GM10847 (cell line): ENCODE measurements around the gene CRYBG1.

Source experiments
- POLR2A ChIP-seq: IDR thresholded peaks from 2 replicates; pipeline ENCODE4 v1.6.1; 2011; ENCODE audit not compliant: insufficient read length; ENCODE audit errors: extremely low read depth

Gene CRYBG1

DNA sequence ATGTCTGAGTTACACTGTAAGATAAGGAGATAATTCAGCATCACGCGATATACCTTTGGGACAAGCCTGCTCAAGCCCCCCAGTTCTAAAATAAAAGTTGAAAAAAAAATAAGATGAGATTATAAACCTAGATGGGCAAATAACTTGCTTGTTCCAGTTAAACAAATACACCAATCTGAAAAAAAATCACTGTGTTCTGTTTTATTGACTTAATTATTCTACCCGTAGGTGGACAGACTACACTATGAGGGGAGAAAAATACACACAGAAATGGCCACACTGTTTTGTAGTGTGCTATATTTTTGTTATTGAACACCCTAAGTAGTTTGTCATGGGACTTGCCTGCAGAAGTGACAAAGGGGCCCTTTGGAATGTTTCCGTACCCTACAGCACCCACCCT is 70.9 kb downstream of the CRYBG1 start:
- TF ChIP-seq POLR2A = no peak

DNA sequence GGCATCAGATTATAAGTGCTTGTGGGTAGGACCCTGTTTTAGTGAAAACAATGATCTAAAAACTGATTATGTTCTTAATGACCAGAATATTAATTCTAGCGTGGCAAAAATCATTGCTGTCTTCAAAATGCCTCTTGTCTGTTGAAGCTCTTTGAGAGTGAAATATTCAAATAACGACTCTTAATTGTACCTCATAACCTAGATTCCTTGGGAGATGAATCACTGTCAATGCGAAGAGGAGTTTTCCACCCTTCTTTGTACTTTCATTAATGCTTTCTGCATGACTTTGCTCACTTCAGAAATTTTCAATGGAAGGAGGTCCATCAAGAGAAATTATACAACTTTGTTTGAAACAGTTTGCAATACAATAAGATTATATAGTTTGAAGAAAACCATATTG is 71.5 kb downstream of the CRYBG1 start:
- TF ChIP-seq POLR2A = no peak

DNA sequence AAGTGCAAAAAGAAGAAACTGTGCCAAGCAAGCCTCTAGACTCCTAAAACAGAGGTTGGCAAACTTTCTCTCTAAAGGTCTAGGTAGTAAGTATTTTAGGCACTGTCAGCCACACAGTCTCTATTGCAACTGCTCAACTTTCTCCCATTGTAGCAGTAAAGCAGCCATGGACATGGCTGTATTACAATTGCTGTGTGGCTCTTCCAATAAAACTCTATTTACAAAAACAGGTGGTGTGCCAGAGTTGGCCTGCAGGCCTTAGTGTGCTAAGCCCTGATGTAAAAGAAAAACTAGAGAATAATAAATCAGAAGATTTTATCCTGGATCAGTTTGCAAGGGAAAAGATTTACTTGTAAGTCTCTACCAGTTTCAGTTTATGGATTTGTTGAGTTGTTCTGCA is 74.0 kb downstream of the CRYBG1 start:
- no peak for TF ChIP-seq POLR2A

DNA sequence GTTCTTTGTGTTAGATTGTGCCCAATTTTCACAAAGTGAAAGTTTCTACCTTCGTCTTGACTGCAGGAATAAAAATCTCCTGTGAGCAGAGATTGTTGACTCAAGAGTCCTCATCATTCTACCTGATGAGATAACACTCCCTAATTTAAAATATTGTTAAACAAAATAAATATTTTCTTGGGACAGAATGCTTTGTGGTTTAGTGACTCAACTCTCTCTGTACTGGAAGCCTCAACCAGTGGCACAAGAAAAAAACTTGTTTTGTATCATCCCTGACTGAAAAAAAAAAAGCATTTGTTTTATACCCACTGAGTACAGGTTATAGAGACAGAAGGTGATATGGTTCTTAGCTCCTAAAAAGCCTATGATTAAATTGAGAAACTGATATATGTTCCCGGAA is 78.9 kb downstream of the CRYBG1 start:
- TF ChIP-seq POLR2A = no peak

DNA sequence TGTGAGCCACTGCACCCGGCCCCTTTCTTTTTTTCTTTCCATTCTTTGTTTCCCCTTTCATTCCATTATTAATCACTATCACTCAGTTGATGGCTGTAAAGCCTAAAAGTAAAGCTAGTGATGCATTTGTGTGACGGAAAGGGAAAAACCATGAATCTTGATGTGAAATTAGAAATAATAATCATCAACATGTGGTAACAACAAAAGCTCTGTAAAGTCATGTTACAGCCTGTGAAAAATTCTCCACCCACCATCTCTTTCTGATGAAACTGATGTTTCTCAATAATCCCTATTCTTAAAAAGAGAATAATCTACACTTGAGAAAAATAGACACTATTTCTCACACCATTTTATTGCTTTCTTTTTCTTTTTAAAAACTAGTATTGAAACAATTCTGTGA is 80.0 kb downstream of the CRYBG1 start:
- TF ChIP-seq POLR2A = no peak

DNA sequence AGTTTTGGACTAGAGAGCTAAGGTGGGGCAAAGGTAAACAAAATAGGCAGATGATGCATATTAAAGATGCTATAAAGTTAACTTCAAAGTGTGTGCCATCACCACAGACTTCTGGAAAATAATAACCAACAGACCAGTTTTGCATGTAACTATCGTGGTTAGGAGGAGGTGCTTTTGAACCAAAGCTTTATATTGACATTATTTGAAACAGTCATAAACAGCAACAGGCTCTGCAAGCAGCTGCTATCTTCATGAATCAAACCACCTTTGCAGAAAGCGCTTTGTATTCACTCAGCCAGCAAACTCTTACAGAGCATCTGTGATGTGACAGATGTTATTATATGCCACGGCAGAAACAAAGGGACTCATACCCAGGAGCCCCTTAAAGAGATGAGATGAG is 81.9 kb downstream of the CRYBG1 start:
- no peak for TF ChIP-seq POLR2A

DNA sequence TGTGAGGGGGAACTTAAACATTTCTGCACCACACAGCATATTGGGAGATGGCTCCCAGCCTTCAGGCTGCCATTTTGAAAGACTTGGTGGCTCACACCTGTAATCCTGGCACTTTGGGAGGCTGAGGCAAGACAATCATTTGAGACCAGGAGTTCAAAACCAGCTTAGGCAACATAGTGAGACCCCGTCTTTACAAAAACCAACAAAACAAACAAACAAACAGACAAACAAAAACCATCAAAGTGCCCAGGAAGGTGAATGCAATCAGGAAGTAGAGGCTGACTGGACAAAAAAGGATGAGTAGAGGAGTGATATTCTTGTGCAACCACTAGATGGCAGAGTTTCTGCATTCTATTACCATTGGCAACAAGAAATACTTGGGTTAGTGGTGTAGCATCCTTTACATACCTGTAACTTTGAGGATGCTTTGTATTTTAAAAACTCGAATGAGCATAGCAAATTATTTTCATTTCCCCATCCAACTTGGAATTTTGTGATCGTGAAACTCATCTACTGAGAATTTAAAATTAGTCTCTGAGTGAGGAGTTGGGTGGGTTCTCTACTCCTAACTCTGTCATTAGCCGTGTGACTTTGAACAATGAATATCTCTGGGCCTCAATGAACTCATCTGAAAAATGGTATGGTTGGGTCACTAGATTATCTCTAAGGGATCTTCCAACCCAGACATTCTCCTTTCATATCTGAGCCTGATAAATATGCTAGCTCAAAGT is 84.4 kb downstream of the CRYBG1 start:
- TF ChIP-seq POLR2A = no peak

DNA sequence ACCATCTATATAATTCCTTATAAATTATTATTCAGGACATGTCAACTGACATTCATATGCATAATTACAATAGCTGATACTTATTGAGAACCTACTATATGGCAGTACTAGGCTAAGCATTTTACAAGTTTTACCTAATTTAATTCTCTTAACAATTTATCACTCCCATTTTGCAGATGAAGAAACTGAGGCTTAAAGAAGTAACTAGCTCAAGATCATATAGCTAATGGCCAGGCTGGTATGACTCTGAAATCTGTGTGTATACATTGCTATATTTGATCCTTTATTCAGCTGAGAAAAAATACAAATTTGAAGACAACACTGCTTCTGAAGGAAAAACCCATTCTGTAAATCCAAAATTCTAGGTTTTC is 85.0 kb downstream of the CRYBG1 start:
- TF ChIP-seq POLR2A = no peak

DNA sequence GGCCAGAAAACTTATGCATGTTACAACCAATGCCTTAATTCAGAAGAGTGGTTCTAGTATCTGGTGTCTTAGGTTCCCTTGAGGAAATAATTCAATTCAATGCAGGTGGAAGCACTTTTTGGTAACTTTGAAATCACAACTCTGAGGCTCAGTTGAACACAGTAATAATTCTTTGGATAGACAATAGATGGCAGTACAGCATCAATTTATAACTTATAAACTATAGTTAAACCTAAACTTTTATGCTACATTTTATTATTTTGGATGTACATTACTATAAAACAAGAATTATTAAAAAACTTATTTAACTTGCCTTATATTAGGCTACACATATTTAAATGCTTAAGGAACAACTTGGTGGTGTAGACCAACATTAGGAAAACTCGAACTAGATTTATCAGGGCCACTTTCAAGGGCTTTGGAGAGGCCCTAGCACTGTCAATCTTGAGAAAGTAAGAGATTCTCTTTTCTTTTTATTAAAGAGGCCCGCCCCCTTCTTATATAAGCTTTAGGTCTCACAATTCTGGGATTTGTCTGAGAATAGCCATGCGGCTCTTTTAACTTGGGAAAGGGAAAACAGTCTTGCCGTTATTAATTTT is 85.9 kb downstream of the CRYBG1 start:
- no peak for TF ChIP-seq POLR2A

DNA sequence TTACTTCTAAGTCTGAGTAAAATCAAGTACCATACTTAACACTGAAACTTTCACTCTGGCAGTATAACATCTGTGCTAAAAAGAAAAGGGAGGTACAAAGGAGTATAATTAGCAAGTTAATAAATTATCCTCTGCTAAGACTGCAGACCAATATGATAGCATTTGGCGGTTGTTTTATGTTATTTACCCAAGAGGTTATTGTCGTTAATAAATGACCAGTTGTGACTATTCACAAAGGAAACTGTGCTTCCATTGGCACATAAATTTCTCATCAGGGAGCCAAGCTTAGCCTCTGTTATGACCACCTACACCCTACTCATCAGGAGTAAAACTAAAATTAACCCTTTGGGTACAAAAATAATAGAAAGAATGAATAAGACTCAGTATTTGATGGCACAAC is 86.5 kb downstream of the CRYBG1 start:
- no peak for TF ChIP-seq POLR2A

DNA sequence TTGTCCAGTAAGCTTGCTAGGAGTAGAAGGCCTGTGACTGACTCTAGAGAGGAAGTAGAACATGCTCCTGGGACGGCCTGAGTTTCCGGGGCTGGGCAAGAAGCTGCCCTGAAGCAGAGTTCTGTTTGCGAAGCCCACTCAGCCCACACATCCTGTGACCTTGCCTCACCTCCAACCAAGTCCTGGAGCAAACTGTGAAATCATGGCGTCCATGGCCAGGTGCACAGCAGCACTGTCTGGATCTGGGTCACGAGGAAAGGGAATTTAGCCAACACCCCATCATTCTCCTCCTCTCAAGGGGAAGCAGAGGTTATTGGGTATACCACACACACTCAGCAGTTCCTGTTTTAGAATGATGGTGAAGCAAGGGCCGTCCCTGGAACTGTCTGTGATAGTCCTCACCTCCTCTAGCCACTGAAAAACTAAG is 87.5 kb downstream of the CRYBG1 start:
- TF ChIP-seq POLR2A = no peak

DNA sequence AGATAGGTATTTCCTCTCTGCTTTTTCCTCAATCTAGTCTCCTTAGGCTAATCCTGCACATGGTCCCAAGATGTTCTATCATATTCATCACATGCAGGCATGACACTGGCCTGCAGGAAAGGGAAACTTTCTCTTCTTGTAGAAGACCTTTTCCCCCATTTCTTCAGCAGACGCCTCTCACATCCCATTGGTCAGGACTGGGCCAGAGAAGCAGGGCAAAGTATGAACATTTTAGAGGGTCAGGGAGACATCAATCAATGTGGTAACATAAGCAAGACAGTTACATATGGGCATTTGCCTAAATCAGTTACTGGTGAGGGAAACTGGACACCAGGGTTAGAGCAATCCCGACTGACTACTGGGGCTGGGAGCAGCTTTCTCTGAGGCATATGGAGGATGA is 90.1 kb downstream of the CRYBG1 start:
- no peak for TF ChIP-seq POLR2A

DNA sequence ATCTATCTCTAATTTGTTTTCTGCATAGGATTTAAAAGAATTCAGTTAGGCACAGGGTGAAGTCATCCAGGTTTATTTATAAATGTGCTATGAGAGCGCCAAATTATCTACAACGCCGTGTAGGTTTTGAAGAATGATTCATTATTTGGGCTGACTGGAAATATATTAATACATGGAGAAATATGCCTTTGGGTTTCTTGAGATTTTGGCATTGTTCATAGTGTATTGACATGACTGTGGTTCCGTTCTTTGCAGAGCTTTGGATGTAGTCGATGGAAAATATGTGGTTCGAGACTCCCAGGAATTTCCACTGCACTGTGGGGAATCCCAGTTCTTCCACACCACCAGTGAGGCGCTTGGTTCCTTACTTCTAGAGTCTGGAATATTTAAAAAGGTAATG is 90.9 kb downstream of the CRYBG1 start:
- TF ChIP-seq POLR2A = no peak

DNA sequence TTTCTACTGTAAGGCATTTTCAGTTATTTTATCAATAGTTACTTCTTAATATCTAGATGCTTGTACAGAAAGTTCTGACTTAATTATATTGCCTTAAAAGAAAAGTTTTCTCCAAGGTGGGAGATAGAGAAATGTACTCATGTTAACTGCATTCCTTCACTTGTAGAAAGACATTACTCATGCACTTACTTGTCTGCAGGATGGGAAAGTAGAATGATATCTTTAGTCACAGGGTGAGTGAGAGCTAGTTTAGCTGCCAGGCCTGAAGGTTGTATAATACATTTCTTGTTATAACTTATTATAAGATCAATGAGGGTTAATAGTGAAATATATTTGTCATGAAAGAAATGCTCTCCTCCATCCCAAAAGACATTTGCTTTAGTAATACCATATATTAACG is 92.1 kb downstream of the CRYBG1 start:
- no peak for TF ChIP-seq POLR2A

DNA sequence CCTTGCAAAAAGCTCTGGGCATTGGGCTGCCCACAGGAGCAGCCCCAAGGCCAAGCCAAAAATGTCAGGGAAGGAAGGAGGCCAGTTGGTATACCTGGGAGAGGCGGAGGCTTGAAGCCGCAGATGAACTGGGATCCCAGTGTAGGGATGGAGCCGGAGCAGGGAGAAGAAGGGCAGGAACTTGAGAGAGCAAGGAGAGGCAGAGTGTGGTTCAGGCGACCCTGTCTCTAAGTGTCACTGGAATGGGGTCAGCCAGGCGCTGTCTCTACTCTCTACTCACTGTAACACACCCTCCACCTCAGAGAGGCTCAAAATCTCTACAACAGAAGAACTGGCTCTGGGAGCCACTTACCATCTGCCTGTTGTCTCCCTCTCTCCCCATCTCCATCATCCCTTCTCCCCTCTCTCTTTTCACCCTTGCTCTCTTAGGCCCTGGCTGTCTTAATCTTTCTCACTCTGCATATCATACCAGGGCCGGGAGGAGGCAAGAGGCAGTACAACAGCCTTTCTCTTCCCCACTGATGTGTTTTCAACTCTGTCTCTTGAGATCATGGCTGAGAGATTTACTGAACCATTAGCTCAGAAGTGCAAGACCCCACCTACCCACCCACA is 93.3 kb downstream of the CRYBG1 start:
- TF ChIP-seq POLR2A = no peak

DNA sequence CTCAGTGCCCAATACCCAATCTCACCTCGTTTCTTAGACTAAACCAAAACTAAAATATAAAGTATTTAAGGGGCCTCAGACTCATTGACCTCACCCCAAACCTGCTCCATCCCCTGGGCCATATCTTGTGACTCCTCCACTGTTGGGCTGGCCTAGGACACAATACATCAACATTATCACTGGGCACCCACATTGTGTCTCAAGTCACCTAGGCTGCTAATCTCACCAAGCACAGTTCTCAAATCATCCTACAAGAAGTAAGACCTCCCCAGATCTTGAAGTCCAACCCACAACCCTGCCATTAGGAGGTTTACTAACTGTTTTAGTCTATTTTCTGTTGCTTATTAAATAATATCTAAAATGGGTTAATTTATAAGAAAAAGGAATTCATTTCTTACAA is 96.2 kb downstream of the CRYBG1 start:
- TF ChIP-seq POLR2A = no peak
